ENCODE results near the gene DHX40.
A peak's percentile ranks its signal among the peaks of the same experiment; 100 is the strongest.

DNA sequence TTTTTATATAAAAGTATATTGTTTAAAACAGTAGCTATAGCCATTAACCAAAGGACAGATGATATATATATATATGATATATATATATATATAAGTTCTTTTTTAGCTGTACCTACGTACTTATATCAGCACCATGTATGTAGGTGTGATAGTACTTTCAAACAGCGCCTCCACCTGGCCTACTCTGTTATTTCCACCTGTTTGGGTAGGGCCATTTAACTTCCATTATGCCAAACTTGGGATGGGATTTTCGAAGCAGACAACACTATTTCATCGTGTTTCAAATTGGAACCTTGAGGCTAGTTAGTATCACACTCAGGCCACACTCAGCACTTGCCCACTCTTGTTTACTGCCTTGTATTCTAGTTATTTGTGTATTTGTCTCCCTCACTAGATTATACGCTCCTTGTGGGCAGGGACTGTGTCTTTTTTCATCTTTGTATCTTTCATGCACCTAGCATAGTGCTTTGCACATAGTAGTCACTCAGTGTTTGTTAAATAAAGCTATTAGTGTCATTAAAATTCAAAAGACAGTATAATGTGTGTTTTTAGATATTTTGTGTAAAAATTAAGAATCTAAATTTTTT is 42.5 kb downstream of the DHX40 start:
- TF ChIP-seq POLR2A (IDR thresholded peaks at IDR 0.05), result no peak
- TF ChIP-seq, protein P1, sequence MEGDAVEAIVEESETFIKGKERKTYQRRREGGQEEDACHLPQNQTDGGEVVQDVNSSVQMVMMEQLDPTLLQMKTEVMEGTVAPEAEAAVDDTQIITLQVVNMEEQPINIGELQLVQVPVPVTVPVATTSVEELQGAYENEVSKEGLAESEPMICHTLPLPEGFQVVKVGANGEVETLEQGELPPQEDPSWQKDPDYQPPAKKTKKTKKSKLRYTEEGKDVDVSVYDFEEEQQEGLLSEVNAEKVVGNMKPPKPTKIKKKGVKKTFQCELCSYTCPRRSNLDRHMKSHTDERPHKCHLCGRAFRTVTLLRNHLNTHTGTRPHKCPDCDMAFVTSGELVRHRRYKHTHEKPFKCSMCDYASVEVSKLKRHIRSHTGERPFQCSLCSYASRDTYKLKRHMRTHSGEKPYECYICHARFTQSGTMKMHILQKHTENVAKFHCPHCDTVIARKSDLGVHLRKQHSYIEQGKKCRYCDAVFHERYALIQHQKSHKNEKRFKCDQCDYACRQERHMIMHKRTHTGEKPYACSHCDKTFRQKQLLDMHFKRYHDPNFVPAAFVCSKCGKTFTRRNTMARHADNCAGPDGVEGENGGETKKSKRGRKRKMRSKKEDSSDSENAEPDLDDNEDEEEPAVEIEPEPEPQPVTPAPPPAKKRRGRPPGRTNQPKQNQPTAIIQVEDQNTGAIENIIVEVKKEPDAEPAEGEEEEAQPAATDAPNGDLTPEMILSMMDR (IDR thresholded peaks at IDR 0.05), result peak in 1 of 6 experiments; percentile 33
